Measurements from ENCODE around the gene RPA1. TPM values are rescaled to one million over a fixed set of nuclear protein-coding genes. Genes with fewer than 3 reads are reported as not detected.
"Not testable (repeated sequence)": the region's sequence is repeated elsewhere in the genome, so short reads cannot be mapped to it uniquely, and the experiment has no call there.

The RPA1 gene
- total and polyA plus RNA-seq, 4 donors, result 9.2 to 29.5 (median 11.9) TPM

- TF ChIP-seq CTCF (IDR thresholded peaks at IDR 0.05; ENCODE audit: low read depth, low read length, missing input control) (no peak), HNF4A (conservative IDR thresholded peaks at IDR 0.05) (peak; percentile 83 to 85), ATF3 (IDR thresholded peaks at IDR 0.05) (no peak)
Observed at GRCh38 chr17:1808644-1809043, 21.2 kb upstream of the RPA1 start (continued).

- H3K36me3 ChIP-seq (ENCODE audit: control insufficient read depth in 4 of 4, insufficient read depth in 3 of 4, low read depth in 1 of 4, low read length in 3 of 4); DNase-seq (ENCODE audit: low spot score); H3K9me3 ChIP-seq (ENCODE audit: control insufficient read depth in 4 of 4, low read length in 3 of 4); H3K9ac ChIP-seq (ENCODE audit: low read depth in 1 of 2, low read length in 2 of 2); H3K27me3 ChIP-seq (ENCODE audit: control insufficient read depth in 4 of 4, insufficient read depth in 4 of 4, low read length in 3 of 4); H3K4me3 ChIP-seq (ENCODE audit: low read depth in 1 of 3, low read length in 3 of 3): not testable (repeated sequence)
- Histone ChIP-seq H3K4me1 (ENCODE audit: control insufficient read depth in 4 of 4, insufficient read depth in 4 of 4, low read length in 3 of 4) (peaks cover 0 to 28% (median 19%) of the 10 kb centered on the region in 4 donors), H3K27ac (ENCODE audit: low read depth in 1 of 2, low read length in 2 of 2) (peak overlapping the region; percentile 20 to 64)
- WGBS, result 96% methylated on average over 8 of the region's 8 CpGs
Observed at GRCh38 chr17:1809815-1810214, 20.0 kb upstream of the RPA1 start.

GRCh38 chr17:1810450-1811103 is 19.2 kb upstream of the RPA1 start:
- H3K9ac ChIP-seq (ENCODE audit: low read depth in 1 of 2, low read length in 2 of 2), result no peak overlapping the region
- DNase-seq (ENCODE audit: low spot score), result peak; percentile 73
- H3K36me3 ChIP-seq (ENCODE audit: control insufficient read depth in 4 of 4, insufficient read depth in 3 of 4, low read depth in 1 of 4, low read length in 3 of 4), result peaks cover 0 to 4% (median 0%) of the 10 kb centered on the region in 4 donors

More at GRCh38 chr17:1810450-1811103, 19.2 kb upstream of the RPA1 start:
- no peak overlapping the region for H3K4me3 ChIP-seq (ENCODE audit: low read depth in 1 of 3, low read length in 3 of 3)
- TF ChIP-seq ZBTB33 (IDR thresholded peaks at IDR 0.05) (peak; percentile 33), CTCF (IDR thresholded peaks at IDR 0.05; ENCODE audit: low read depth, low read length, missing input control) (no peak), FOXA1 (IDR thresholded peaks at IDR 0.05) (no peak), RXRA (IDR thresholded peaks at IDR 0.05) (peak; percentile 76 to 81), HNF4A (conservative IDR thresholded peaks at IDR 0.05) (peak; percentile 95 to 96), JUND (IDR thresholded peaks at IDR 0.05) (no peak), REST (IDR thresholded peaks at IDR 0.05) (no peak), GABPA (IDR thresholded peaks at IDR 0.05 in 1 of 2, conservative IDR thresholded peaks at IDR 0.05 in 1 of 2) (peak in 1 of 2 donors; percentile 53), FOXA2 (IDR thresholded peaks at IDR 0.05) (no peak), EGR1 (IDR thresholded peaks at IDR 0.05; ENCODE audit: low read depth in 2 of 2) (no peak), ATF3 (IDR thresholded peaks at IDR 0.05) (no peak), MAX (IDR thresholded peaks at IDR 0.05) (peak; percentile 73), SP1 (IDR thresholded peaks at IDR 0.05) (peak; percentile 94), YY1 (IDR thresholded peaks at IDR 0.05) (peak; percentile 75), TAF1 (conservative IDR thresholded peaks at IDR 0.05) (peak; percentile 44), RAD21 (IDR thresholded peaks at IDR 0.05) (peak; percentile 24 to 29), NR2F2 (IDR thresholded peaks at IDR 0.05) (no peak), HNF4G (IDR thresholded peaks at IDR 0.05) (peak; percentile 96)
- peaks cover 0 to 28% (median 19%) of the 10 kb centered on the region in 4 donors for H3K4me1 ChIP-seq (ENCODE audit: control insufficient read depth in 4 of 4, insufficient read depth in 4 of 4, low read length in 3 of 4)
- no peaks in the 10 kb centered on the region for H3K9me3 ChIP-seq (ENCODE audit: control insufficient read depth in 4 of 4, low read length in 3 of 4)
- WGBS, result 36% methylated on average over 20 of the region's 20 CpGs
- no peaks in the 10 kb centered on the region for H3K27me3 ChIP-seq (ENCODE audit: control insufficient read depth in 4 of 4, insufficient read depth in 4 of 4, low read length in 3 of 4)
- H3K27ac ChIP-seq (ENCODE audit: low read depth in 1 of 2, low read length in 2 of 2), result peak overlapping the region; percentile 20 to 64
